GM19025 (cell line): Measurements from ENCODE around the gene SPX.

ENCODE experiments used
- ATAC-seq: cut with Tn5 transposase; IDR thresholded peaks from one replicate; pipeline ENCODE4 v1.9.1; 2021; ENCODE audit warnings: mild to moderate bottlenecking, low read depth, moderate library complexity; ENCODE audit not compliant: unreplicated experiment

Gene SPX

DNA sequence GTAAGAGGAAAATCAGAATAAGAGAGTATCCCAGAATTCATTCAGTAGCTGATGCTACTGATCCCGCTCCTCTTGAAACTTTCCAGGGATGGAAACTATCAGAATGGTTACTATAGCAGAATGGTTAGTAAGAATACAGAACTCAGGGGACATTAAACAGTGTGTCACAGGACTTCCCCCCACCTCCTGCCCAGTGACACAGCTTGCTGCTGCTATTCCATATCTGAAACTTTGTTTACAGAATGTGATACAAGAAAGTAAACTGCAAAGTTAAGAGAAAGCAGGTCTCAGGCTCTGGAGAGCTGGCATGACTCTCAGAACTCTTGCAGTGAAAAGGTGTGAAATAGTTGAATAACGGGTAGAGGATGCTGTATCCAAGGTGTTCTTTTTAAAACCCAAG is 3.4 kb downstream of the SPX start:
- ATAC-seq, result no peak

DNA sequence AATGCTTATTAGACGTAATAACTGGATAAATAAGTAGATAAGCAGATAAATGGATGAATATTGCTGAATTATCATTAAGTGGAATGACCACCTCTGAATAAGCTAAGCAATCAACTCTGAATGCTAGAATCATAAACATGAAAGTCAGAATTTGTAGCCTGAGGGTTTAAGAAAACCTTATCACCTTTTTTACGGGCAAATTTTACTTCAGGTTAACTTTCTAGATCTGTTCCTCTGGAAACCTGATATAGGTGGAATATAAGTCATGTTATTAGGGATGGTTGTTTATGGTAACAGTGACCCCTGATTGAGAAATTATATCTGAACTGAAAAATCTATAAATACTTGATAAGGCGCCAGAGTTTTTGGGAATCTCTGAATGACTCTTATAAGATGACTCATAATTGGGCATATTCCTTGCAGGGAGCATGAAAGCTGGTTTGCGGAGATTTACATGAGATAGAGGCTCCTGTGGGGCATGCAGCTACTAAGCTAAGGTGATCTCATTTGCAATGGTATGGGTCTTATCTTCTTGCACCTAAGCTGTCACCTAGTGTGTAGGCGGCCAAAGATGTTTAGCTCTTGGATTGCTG is 12.1 kb downstream of the SPX start:
- no peak for ATAC-seq

- no peak for ATAC-seq
Measured at GRCh38 chr12:21539797-21540196, 13.7 kb downstream of the SPX start.

DNA sequence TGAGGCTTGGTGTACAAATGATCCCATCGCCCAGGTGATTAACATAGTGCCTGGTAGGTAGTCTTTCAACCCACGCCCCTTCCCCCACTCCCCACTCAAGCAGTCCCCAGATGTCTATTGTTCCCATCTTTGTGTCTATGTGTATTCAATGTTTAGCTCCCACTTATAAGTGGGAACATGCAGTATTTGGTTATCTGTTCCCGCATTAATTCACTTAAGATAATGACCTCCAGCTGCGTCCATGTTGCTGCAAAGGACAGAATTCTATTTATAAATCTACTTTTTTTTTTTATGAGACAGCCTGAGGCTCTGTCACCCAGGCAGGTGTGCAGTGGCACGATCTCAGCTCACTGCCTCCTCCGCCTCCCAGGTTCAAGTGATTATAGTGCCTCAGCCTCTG is 15.7 kb downstream of the SPX start:
- ATAC-seq, result no peak

DNA sequence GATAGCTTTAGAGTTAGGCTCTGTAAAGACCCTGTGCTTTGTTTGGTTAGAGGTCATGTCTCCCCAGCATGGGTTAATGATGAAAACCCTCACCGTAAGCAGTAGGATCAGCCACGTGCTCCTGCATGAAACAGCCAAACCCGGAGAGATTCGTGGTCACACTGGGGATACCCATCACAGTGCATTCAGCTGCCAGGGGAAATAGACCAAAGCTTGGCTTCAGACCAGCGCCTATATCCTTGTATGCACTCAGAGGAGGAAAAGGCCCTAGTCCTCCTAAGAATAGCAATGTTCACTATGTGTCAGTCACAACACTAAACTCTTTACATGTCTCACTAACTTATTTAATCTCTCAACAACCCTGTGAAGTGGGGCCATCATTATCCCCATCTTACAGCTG is 16.3 kb downstream of the SPX start:
- ATAC-seq, result no peak

DNA sequence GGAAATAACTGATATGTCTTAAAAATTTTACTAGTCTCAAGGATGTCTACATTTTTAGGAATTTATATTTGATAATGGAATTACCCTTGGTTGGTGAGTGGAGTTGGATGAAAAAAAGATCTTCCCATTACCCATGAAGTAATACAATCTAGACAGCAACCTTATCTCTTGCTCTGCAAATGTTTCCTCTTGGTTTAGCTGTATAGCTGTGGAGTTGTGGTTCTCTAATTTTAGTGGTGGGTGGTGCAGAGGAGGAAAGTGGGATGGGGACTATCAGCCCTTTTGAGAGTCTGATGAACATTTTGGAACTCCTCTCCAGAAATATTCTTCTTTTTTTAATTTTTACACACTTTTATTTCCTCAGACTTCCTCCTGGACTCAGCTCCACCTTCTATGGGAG is 17.1 kb downstream of the SPX start:
- no peak for ATAC-seq

GRCh38 chr12:21545557-21545956 is 19.5 kb downstream of the SPX start:
- ATAC-seq, result no peak

DNA sequence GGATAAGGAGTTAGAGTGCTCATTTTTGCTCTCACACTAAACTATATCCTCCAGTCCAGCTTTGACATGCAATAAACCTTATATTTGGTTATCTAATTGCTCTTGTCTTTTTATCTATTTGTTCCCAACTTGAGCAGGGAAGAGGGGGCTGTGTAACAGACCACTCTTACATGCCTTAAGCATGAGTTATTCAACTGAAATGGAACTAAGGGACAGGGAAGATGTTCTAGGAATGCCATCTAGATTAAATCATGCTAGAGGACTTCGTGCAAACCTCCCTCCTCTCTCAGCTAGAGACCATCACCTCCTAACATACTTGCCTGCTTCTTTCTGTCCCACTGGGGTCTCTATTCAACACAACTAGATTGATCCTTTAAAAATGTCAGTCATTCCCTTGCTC is 20.6 kb downstream of the SPX start:
- ATAC-seq, result no peak

DNA sequence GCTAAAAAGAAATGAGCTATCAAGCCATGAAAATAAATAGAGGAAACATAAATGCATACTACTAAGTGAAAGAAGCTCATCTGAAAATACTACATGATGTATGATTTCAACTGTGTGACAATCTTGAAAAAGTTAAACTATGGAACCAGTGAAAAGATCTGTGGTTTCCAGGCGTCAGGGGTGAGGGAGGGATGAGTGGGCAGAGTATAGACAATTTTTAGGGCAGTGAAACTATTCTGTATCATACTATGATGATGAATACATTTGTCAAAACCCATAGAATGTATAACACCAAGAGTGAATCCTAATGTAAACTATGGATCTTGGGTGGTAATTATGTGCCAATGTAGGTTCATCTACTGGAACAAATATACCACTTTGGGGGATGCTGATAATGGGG is 21.3 kb downstream of the SPX start:
- no peak for ATAC-seq

- ATAC-seq, result no peak
Measured at GRCh38 chr12:21551841-21552465, 25.9 kb downstream of the SPX start.

- no peak for ATAC-seq
Measured at GRCh38 chr12:21552635-21553328, 26.7 kb downstream of the SPX start.

DNA sequence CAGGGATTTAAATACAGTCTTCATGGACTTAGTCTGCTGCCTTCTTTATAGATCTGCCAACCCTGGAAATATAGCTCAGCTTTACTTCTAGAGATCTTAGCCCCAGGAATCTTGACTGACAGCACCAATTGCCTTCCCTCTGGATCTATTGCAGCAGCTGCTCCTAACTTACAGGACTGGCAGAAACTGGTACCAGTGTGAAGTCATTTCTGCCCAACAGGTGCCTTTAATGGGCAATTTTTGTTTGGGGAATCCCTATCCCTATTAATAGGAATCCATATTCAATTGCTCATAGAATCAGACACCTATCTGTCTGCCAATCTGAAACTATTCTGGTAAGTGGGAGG is 27.2 kb downstream of the SPX start:
- no peak for ATAC-seq

DNA sequence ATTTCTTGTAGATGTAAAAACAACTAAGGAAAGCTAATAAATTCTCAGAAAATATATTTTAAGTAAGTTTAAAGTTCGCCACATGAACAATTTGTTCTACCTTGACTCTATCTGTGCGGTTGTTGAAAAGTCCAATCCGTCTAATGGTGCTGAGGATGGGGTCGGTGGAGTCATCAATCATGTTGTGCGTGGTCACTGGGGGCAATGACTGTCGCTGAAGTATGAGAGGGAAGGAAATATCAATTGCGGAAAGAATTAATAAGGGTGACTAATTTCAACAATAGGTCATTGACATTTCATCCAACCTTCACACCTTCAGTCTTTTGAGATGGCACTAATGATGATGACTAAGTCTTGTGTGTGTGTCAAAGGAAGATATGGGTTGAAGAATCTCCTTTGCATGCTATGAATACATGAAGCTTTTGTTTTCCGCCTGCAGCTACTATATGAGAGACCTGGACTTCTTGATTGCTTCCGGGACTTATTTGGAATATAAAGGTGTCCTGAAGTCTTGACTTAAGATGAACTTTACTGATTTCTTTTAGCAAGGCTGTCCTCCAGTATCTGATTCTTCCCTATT is 32.1 kb downstream of the SPX start:
- no peak for ATAC-seq

- no peak for ATAC-seq
Measured at GRCh38 chr12:21559855-21560569, 33.9 kb downstream of the SPX start.

- no peak for ATAC-seq
Measured at GRCh38 chr12:21561158-21561557, 35.1 kb downstream of the SPX start.

DNA sequence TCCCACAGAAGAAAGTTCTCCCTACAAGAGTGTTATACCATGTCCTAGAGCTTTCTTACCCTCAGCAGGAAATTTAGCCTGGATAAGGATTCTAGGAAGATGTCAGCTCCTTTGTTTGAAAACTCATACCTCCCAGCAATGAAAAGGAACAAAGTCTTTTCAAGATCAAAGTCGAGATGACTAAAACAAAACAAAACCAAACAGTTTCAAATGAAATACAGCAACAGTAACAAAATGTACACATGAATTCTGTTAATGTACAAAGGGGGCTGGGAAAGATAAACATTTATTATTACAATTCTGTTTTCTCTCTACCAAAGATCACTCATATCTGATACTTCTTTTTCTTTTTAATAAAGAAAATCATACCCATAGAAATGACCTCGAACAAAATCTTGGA is 36.8 kb downstream of the SPX start:
- no peak for ATAC-seq

GRCh38 chr12:21566223-21566906 is 40.3 kb downstream of the SPX start:
- no peak for ATAC-seq

DNA sequence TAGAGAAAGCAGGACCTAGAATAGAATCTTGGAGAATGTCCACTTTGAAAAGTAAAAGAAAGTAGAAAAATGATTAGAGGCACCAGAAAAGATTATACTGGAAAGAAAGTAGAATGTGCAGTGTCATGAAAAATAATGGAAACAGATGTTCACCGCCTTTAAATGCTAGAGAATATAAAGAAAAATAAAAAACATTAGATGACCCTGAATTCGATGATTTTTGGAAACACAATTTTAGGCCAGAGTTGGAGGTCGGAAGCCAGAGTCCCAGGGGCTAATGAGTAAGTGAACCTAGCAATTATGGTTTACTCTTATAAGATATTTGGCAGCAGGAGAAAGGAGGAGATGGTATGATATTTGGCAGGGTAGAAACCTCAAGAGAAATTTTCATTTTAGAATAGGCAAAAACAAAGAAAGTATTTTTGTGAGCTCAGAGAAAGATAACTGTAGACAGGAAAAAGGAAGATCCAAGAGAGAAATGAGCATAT is 40.9 kb downstream of the SPX start:
- no peak for ATAC-seq

GRCh38 chr12:21568115-21568514 is 42.0 kb downstream of the SPX start:
- ATAC-seq, result no peak

DNA sequence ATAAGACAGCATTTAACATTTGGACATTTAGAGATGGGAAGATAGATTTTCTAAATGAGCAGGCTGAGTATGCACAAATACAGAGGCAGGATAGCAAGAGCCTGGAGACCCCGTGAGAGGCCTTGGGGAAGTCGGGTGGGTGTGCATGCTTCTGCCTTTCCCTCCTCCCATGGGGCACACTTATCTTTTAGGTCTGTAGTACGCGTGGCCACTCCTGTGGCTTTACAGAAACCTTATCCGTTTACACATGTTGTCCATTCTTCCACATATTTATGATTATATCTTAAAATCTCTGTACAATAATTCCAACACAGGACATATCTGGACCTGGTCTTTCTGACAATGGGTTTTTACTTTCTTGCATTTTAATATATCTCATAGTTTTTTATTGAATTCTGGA is 45.0 kb downstream of the SPX start:
- no peak for ATAC-seq
